ENCODE results near the gene FAS. TPM values are rescaled to one million over a fixed set of nuclear protein-coding genes. Genes with fewer than 3 reads are reported as not detected.
A peak's percentile ranks its signal among the peaks of the same experiment; 100 is the strongest.

The FAS gene
- 29.1 TPM for total RNA-seq (2013)
- 10 to 100 TPM; 27.3 to 28.9 (median 27.9) TPM for polyA plus RNA-seq
- polyA minus RNA-seq, result 17.9 and 21.6 TPM in 2 replicates
- 82.4 to 187 (median 101) reads per million in 11 experiments for total RNA-seq

DNA sequence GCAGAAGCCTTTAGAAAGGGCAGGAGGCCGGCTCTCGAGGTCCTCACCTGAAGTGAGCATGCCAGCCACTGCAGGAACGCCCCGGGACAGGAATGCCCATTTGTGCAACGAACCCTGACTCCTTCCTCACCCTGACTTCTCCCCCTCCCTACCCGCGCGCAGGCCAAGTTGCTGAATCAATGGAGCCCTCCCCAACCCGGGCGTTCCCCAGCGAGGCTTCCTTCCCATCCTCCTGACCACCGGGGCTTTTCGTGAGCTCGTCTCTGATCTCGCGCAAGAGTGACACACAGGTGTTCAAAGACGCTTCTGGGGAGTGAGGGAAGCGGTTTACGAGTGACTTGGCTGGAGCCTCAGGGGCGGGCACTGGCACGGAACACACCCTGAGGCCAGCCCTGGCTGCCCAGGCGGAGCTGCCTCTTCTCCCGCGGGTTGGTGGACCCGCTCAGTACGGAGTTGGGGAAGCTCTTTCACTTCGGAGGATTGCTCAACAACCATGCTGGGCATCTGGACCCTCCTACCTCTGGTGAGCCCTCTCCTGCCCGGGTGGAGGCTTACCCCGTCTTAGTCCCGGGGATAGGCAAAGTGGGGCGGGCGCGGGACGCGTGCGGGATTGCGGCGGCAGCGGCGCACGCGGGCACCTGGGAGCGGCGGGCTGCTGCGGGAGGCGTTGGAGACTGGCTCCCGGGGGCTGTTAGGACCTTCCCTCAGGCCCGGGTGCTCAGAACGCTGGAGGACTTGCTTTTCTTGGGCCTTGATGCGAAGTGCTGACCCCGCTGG is at the start of gene FAS:
Gene FAS (plus strand): TSS at position 415 of the 777 bp plus-strand sequence. CDS start 79 bp downstream, at position 494.
- Histone ChIP-seq H3K9me3 (replicated peaks in 1 of 2; ENCODE audit: control insufficient read depth in 1 of 2, insufficient read depth in 1 of 2, low read length in 2 of 2) (no peaks in the 10 kb centered on the region), H3K27ac (ENCODE audit: low read depth in 1 of 2, low read length in 2 of 2) (peak within 1 kb of the TSS; percentile 91 to 95), H3K4me1 (ENCODE audit: control insufficient read depth in 1 of 2, insufficient read depth in 2 of 2, low read length in 2 of 2) (peaks cover 53 to 68% of the 10 kb centered on the region in 2 donors), H3K9ac (ENCODE audit: insufficient read depth, low read length, poor library complexity, severe bottlenecking) (peak within 1 kb of the TSS; percentile 94), H3K79me2 (ENCODE audit: insufficient read depth, low read length) (peaks cover 43% of the 10 kb centered on the region), H3K4me3 (replicated peaks in 1 of 3; ENCODE audit: low read depth in 2 of 3, low read length in 3 of 3) (peak within 1 kb of the TSS; percentile 76 to 86 (median 82)), H3K27me3 (ENCODE audit: control insufficient read depth in 2 of 2, insufficient read depth in 2 of 2, low read length in 2 of 2) (no peaks in the 10 kb centered on the region), H3K4me2 (replicated peaks; ENCODE audit: extremely low read depth, low read length, poor library complexity, severe bottlenecking) (peak within 1 kb of the TSS; percentile 87), H4K20me1 (ENCODE audit: insufficient read depth, low read length) (peaks cover 6% of the 10 kb centered on the region), H3K36me3 (replicated peaks in 1 of 2; ENCODE audit: control insufficient read depth in 1 of 2, insufficient read depth in 2 of 2, low read length in 2 of 2) (no peaks in the 10 kb centered on the region), H2AFZ (ENCODE audit: insufficient read depth, low read depth, low read length, poor library complexity, severe bottlenecking) (peak within 1 kb of the TSS; percentile 86)
- TF ChIP-seq, protein P1, sequence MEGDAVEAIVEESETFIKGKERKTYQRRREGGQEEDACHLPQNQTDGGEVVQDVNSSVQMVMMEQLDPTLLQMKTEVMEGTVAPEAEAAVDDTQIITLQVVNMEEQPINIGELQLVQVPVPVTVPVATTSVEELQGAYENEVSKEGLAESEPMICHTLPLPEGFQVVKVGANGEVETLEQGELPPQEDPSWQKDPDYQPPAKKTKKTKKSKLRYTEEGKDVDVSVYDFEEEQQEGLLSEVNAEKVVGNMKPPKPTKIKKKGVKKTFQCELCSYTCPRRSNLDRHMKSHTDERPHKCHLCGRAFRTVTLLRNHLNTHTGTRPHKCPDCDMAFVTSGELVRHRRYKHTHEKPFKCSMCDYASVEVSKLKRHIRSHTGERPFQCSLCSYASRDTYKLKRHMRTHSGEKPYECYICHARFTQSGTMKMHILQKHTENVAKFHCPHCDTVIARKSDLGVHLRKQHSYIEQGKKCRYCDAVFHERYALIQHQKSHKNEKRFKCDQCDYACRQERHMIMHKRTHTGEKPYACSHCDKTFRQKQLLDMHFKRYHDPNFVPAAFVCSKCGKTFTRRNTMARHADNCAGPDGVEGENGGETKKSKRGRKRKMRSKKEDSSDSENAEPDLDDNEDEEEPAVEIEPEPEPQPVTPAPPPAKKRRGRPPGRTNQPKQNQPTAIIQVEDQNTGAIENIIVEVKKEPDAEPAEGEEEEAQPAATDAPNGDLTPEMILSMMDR (IDR thresholded peaks at IDR 0.05), result peak; percentile 18
- WGBS (ENCODE audit: insufficient coverage), result under 1% methylated on average over 40 of the region's 51 CpGs
- H3K9me3 Mint-ChIP-seq, result peaks cover 3 to 5% (median 4%) of the 10 kb centered on the region in 7 donors
- peaks cover 2 to 3% of the 10 kb centered on the region in 2 donors for H3K36me3 Mint-ChIP-seq
- peak within 1 kb of the TSS; percentile 94 to 99 (median 99) for H3K27ac Mint-ChIP-seq
- peaks cover 0 to 4% (median 0%) of the 10 kb centered on the region in 3 donors for H3K27me3 Mint-ChIP-seq (ENCODE audit: low read depth in 3 of 3)
- peak within 1 kb of the TSS; percentile 99 for H3K4me3 Mint-ChIP-seq
- peak; percentile 76 to 98 (median 83) for DNase-seq
- intact Hi-C loops (cut with micrococcal nuclease), result loop anchor here in 1 of 2 donors (5.0 kb wide), 3 partner anchors 42 to 138 kb away; partner anchors contain the start of gene ANKRD22
- H3K4me1 Mint-ChIP-seq, result peaks cover 65% of the 10 kb centered on the region

- H3K79me2 ChIP-seq (ENCODE audit: insufficient read depth, low read length), result no peaks in the 10 kb centered on the region
- H3K27ac Mint-ChIP-seq, result no peak overlapping the region
- no peak overlapping the region for H2AFZ ChIP-seq (ENCODE audit: insufficient read depth, low read depth, low read length, poor library complexity, severe bottlenecking)
- H3K27me3 ChIP-seq (ENCODE audit: control insufficient read depth in 2 of 2, insufficient read depth in 2 of 2, low read length in 2 of 2), result no peaks in the 10 kb centered on the region
- H3K4me3 ChIP-seq (replicated peaks in 1 of 3; ENCODE audit: low read depth in 2 of 3, low read length in 3 of 3), result no peak overlapping the region
- H3K36me3 ChIP-seq (replicated peaks in 1 of 2; ENCODE audit: control insufficient read depth in 1 of 2, insufficient read depth in 2 of 2, low read length in 2 of 2), result no peaks in the 10 kb centered on the region
- H3K27ac ChIP-seq (ENCODE audit: low read depth in 1 of 2, low read length in 2 of 2), result no peak overlapping the region
- DNase-seq, result no peak
- H3K4me3 Mint-ChIP-seq, result no peak overlapping the region
- no peak overlapping the region for H3K4me2 ChIP-seq (replicated peaks; ENCODE audit: extremely low read depth, low read length, poor library complexity, severe bottlenecking)
- peaks cover 4 to 39% of the 10 kb centered on the region in 2 donors for H3K36me3 Mint-ChIP-seq
- H3K27me3 Mint-ChIP-seq (ENCODE audit: low read depth in 3 of 3), result peaks cover 0 to 2% (median 0%) of the 10 kb centered on the region in 3 donors
- no peak overlapping the region for H3K9ac ChIP-seq (ENCODE audit: insufficient read depth, low read length, poor library complexity, severe bottlenecking)
- H4K20me1 ChIP-seq (ENCODE audit: insufficient read depth, low read length), result no peaks in the 10 kb centered on the region
- H3K4me1 Mint-ChIP-seq, result peaks cover 25% of the 10 kb centered on the region
- H3K4me1 ChIP-seq (ENCODE audit: control insufficient read depth in 1 of 2, insufficient read depth in 2 of 2, low read length in 2 of 2), result peaks cover 22 to 23% of the 10 kb centered on the region in 2 donors
- 100% methylated on average over 6 of the region's 6 CpGs for WGBS (ENCODE audit: insufficient coverage)
- intact Hi-C loops (cut with micrococcal nuclease), result no loop called here
- TF ChIP-seq, protein P1 (IDR thresholded peaks at IDR 0.05), result no peak
- peaks cover 0 to 2% (median 0%) of the 10 kb centered on the region in 7 donors for H3K9me3 Mint-ChIP-seq
- no peaks in the 10 kb centered on the region for H3K9me3 ChIP-seq (replicated peaks in 1 of 2; ENCODE audit: control insufficient read depth in 1 of 2, insufficient read depth in 1 of 2, low read length in 2 of 2)
These were observed 49.6 kb upstream of the FAS start for GRCh38 chr10:88941026-88941425.
